ENCODE measurements around the gene NKD1.

The NKD1 gene

GRCh38 chr16:50519001-50519400 is 29.2 kb upstream of the NKD1 start:
- DNase-seq (ENCODE audit: low read depth in 2 of 3, low spot score in 1 of 3), result no peak

GRCh38 chr16:50519602-50520001 is 28.6 kb upstream of the NKD1 start:
- DNase-seq (ENCODE audit: low read depth in 2 of 3, low spot score in 1 of 3), result no peak

- no peak for DNase-seq (ENCODE audit: low read depth in 2 of 3, low spot score in 1 of 3)
These were observed 27.5 kb upstream of the NKD1 start for GRCh38 chr16:50520451-50521245.

GRCh38 chr16:50521246-50521900 is 26.8 kb upstream of the NKD1 start:
- DNase-seq (ENCODE audit: low read depth in 2 of 3, low spot score in 1 of 3), result no peak

GRCh38 chr16:50522324-50522723 is 25.9 kb upstream of the NKD1 start:
- no peak for DNase-seq (ENCODE audit: low read depth in 2 of 3, low spot score in 1 of 3)

- DNase-seq (ENCODE audit: low read depth in 2 of 3, low spot score in 1 of 3), result no peak
These were observed 24.5 kb upstream of the NKD1 start for GRCh38 chr16:50523710-50524109.

GRCh38 chr16:50525262-50525661 is 22.9 kb upstream of the NKD1 start:
- DNase-seq (ENCODE audit: low read depth in 2 of 3, low spot score in 1 of 3), result no peak

GRCh38 chr16:50525716-50526115 is 22.5 kb upstream of the NKD1 start:
- no peak for DNase-seq (ENCODE audit: low read depth in 2 of 3, low spot score in 1 of 3)

GRCh38 chr16:50526249-50526648 is 21.9 kb upstream of the NKD1 start:
- no peak for DNase-seq (ENCODE audit: low read depth in 2 of 3, low spot score in 1 of 3)

GRCh38 chr16:50526796-50527195 is 21.4 kb upstream of the NKD1 start:
- no peak for DNase-seq (ENCODE audit: low read depth in 2 of 3, low spot score in 1 of 3)

- no peak for DNase-seq (ENCODE audit: low read depth in 2 of 3, low spot score in 1 of 3)
These were observed 19.4 kb upstream of the NKD1 start for GRCh38 chr16:50528820-50529219.

- no peak for DNase-seq (ENCODE audit: low read depth in 2 of 3, low spot score in 1 of 3)
These were observed 18.9 kb upstream of the NKD1 start for GRCh38 chr16:50529334-50529733.

- no peak for DNase-seq (ENCODE audit: low read depth in 2 of 3, low spot score in 1 of 3)
These were observed 17.6 kb upstream of the NKD1 start for GRCh38 chr16:50530277-50531236.

GRCh38 chr16:50531359-50531758 is 16.8 kb upstream of the NKD1 start:
- no peak for DNase-seq (ENCODE audit: low read depth in 2 of 3, low spot score in 1 of 3)

- no peak for DNase-seq (ENCODE audit: low read depth in 2 of 3, low spot score in 1 of 3)
These were observed 16.3 kb upstream of the NKD1 start for GRCh38 chr16:50531901-50532300.

GRCh38 chr16:50532576-50532975 is 15.6 kb upstream of the NKD1 start:
- no peak for DNase-seq (ENCODE audit: low read depth in 2 of 3, low spot score in 1 of 3)

GRCh38 chr16:50533317-50533716 is 14.9 kb upstream of the NKD1 start:
- no peak for DNase-seq (ENCODE audit: low read depth in 2 of 3, low spot score in 1 of 3)

- DNase-seq (ENCODE audit: low read depth in 2 of 3, low spot score in 1 of 3), result no peak
These were observed 14.1 kb upstream of the NKD1 start for GRCh38 chr16:50534091-50534490.

GRCh38 chr16:50534556-50534955 is 13.6 kb upstream of the NKD1 start:
- no peak for DNase-seq (ENCODE audit: low read depth in 2 of 3, low spot score in 1 of 3)

GRCh38 chr16:50534958-50535357 is 13.2 kb upstream of the NKD1 start:
- no peak for DNase-seq (ENCODE audit: low read depth in 2 of 3, low spot score in 1 of 3)

GRCh38 chr16:50535506-50536257 is 12.5 kb upstream of the NKD1 start:
- DNase-seq (ENCODE audit: low read depth in 2 of 3, low spot score in 1 of 3), result no peak

Data from stimulated activated CD4-positive, alpha-beta T cell treated with anti-CD3 and anti-CD28 coated beads, Interleukin-12 subunit alpha, Interleukin-12 subunit beta, amount 100 ng/mL, for 48 hours (primary cell).